HG02642 (cell line): ENCODE data around the gene PRSS33.

Source experiments
- ATAC-seq: cut with Tn5 transposase; IDR thresholded peaks from one replicate; pipeline ENCODE4 v1.9.1; 2021; ENCODE audit warnings: mild to moderate bottlenecking; ENCODE audit not compliant: unreplicated experiment, poor library complexity

The PRSS33 gene

GRCh38 chr16:2787406-2787805, at the start of gene PRSS33:
Gene PRSS33 (minus strand): TSS chr16:2787560. CDS start chr16:2786547, 1,013 bp downstream.
- ATAC-seq: no peak

GRCh38 chr16:2836646-2837508, 49.5 kb upstream of the PRSS33 start:
- no peak for ATAC-seq

- ATAC-seq: no peak
Observed at GRCh38 chr16:2835638-2836493, 48.5 kb upstream of the PRSS33 start.

GRCh38 chr16:2834968-2835367, 47.6 kb upstream of the PRSS33 start:
- no peak for ATAC-seq

- ATAC-seq: no peak
Observed at GRCh38 chr16:2833776-2834175, 46.4 kb upstream of the PRSS33 start.

- no peak for ATAC-seq
Observed at GRCh38 chr16:2831203-2831602, 43.8 kb upstream of the PRSS33 start.

- no peak for ATAC-seq
Observed at GRCh38 chr16:2830355-2830695, 43.0 kb upstream of the PRSS33 start.

- no peak for ATAC-seq
Observed at GRCh38 chr16:2829501-2830354, 42.4 kb upstream of the PRSS33 start, which contains the start of gene ZG16B. Gene ZG16B (plus strand): TSS chr16:2830303. CDS start chr16:2830442, 139 bp downstream.

GRCh38 chr16:2828876-2829430, 41.6 kb upstream of the PRSS33 start:
- ATAC-seq: no peak

- no peak for ATAC-seq
Observed at GRCh38 chr16:2828521-2828840, 41.1 kb upstream of the PRSS33 start.

- no peak for ATAC-seq
Observed at GRCh38 chr16:2827831-2828520, 40.6 kb upstream of the PRSS33 start.

GRCh38 chr16:2827374-2827791, 40.0 kb upstream of the PRSS33 start:
- no peak for ATAC-seq

GRCh38 chr16:2826591-2827373, 39.4 kb upstream of the PRSS33 start:
- no peak for ATAC-seq

- ATAC-seq: no peak
Observed at GRCh38 chr16:2825906-2826305, 38.5 kb upstream of the PRSS33 start.

- no peak for ATAC-seq
Observed at GRCh38 chr16:2825049-2825742, 37.8 kb upstream of the PRSS33 start.

GRCh38 chr16:2824626-2825025, 37.3 kb upstream of the PRSS33 start:
- ATAC-seq: no peak

- ATAC-seq: no peak
Observed at GRCh38 chr16:2822496-2822895, 35.1 kb upstream of the PRSS33 start.

GRCh38 chr16:2822158-2822495, 34.8 kb upstream of the PRSS33 start:
- ATAC-seq: no peak
